NCI-H2081 (cell line): ENCODE data around the gene CACHD1.
"Not testable (repeated sequence)": the region's sequence is repeated elsewhere in the genome, so short reads cannot be mapped to it uniquely, and the experiment has no call there.

Experiments used
- DNase-seq, 2 experiments: peaks; one replicate each; lab custom pipeline; 2025; lab: John Stamatoyannopoulos, UW

The CACHD1 gene

GRCh38 chr1:64701886-64702285 is 232.0 kb downstream of the CACHD1 start:
- DNase-seq: no peak

DNA sequence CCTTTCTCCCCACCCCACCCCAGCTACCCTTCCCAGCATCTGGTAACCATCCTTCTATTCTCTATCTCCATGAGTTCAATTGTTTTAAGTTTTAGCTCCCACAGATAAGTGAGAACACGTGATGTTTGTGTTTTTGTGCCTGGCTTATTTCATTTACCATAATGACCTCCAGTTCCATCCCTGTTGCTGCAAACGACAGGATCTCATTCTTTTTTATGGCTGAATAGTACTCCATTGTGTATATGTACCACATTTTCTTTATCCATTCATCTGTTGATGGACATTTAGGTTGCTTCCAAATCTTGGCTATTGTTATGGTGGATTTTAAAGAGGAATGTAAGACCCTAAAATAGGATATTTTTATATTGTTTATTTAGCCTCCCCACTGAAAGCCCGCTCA is 232.7 kb downstream of the CACHD1 start:
- not testable (repeated sequence) for DNase-seq

DNA sequence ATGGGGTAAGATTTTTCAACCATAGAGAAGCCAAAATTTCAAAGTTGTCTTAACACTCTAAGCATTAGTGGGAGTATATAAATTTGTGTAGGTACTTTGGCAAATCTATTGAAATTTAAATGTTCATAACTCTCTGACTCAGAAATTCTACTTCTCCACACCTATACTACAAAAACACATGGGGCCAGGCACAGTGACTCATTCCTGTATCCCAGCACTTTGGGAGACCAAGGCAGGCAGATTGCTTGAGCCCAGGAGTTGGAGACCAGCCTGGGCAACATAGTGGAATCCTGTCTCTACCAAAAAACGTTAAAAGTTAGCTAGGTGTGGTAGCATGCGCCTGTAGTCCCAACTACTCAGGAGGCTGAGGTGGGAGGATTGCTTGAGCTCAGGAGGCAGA is 233.7 kb downstream of the CACHD1 start:
- DNase-seq: no peak

DNA sequence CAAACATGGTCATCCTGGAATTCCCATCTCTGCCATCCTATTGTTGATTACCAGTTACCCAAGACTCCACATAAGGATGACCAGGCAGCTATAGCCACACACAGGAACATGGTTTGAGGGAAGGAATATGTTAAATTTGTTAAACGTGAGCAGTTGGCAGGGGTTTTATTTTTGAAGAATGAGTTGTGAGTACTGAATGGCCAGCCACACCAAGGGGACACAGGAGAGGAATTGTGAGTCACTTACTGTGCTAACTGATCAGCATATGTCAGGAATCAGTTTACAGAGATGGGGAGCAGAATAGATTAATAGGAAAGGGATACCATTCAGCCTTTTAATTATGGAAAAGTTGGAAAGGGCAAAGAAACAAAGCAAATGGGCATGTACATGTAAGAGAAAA is 235.7 kb downstream of the CACHD1 start:
- DNase-seq: no peak

DNA sequence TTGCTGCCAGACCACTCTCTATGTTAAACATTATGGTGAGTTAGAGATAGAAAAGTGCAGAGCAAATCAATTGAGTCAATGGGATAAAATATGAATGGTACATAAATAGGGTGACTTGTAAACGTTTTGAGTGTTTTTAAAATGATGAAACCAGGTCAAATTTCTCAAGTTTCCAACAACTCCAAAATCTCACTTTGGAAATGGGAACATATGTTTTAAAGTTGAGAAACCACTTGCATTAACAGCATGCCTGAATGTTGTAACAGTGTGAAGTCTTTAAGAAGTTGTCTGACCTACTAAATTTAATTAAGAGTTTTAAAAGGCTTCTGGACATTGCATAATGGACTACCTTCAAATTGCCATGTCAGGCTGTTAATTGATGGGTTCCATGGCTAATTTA is 241.3 kb downstream of the CACHD1 start:
- DNase-seq: no peak

DNA sequence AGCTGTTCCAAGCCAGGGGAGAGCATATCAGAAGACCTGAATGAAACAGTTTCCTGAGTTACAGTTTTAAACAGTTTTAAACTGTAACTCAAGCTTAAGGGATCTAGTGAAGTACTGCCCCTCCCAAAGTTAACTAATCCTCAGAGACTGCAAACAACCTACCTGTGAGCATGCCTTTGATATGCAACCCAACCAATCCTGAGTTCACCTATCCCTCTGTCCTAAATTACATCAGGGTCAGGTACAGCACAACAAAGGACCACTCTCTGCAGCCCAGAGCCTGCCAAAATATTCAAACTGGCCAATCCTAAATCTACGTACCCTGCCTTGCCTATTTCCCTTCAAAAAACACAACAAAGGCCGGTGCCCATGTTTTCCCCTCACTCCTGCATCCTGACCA is 242.1 kb downstream of the CACHD1 start:
- no peak for DNase-seq

DNA sequence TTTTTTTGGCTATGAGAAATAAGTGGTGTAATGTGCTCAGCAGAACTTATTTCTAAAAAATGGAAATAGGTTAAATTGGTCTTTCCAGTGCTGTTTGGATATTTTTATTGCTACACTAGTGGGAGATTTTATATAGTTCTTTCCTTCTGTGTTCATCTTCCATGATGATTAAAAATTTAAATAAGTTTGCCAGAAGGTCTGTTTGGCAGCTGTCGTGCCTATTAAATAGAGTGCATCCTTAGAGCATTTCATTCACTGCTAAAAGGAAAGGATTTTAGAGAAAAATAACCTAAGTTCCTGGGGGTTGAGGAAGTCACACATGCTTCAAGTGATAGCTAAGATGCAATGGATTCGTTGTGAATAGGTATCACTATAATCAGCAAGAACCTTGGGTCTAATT is 245.3 kb downstream of the CACHD1 start:
- no peak for DNase-seq

DNA sequence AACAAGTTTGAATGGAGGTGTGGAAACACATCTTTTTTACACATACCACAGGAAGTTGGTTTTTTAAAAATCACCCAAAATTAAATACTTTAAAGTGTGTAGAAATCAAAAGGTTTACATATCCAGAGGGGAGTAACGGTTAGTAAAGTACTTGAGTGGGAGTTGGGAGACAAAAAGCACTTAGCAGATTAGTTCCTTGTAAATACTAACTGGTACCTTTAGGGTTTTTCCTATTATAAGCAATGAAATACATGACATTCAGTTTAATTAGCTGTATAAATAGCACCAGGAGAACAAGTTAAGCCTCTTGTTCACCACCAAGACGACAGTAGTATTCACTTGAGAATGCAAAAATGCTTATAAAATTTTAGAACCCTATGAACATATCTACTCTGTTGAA is 251.2 kb downstream of the CACHD1 start:
- DNase-seq: no peak

- no peak for DNase-seq
Observed at GRCh38 chr1:64721576-64722145, 251.7 kb downstream of the CACHD1 start.

GRCh38 chr1:64727861-64728260 is 257.9 kb downstream of the CACHD1 start:
- DNase-seq: no peak

DNA sequence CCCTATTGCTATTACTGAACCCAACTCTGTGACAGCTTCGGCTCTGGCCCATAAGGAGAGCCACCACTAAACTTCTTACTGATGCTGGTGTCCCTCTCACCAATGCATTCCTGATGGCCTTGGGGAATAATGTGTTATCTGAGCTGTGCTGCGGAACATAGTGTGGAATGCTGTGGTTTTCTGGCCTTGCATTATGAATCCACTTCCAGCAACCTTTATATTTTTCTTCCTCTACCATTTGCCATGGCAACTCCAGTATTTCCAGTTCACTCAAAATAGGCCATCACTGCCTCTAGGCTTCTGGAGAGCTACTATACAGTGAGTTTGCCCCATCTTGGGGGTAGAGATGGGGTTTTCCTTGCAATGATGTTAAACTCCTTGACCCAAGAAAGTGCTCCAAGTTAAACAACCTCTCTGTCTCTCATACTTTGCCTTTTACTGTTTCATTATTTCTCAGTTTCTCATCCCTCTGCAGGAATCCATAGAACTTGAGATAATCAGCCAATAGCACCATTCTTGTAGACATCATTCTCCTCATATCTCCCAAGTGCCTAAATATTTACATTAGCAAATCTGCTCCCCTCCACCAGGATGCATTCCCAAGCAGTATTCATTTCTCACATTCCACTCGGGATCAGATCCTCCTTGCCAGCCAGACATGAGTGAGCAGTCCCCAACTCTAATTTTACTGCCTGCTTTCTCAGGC is 263.8 kb downstream of the CACHD1 start:
- no peak for DNase-seq

- no peak for DNase-seq
Observed at GRCh38 chr1:64734287-64734652, 264.3 kb downstream of the CACHD1 start.

- not testable (repeated sequence) for DNase-seq
Observed at GRCh38 chr1:64740687-64741086, 270.8 kb downstream of the CACHD1 start.
